ENCODE data around the gene LTBR.

Gene LTBR

GRCh38 chr12:6382371-6382770 lies 1.6 kb upstream of the LTBR start:
- no peak for DNase-seq (ENCODE audit: low read depth in 3 of 3, low spot score in 1 of 3)

GRCh38 chr12:6382982-6383381 lies 980 bp upstream of the LTBR start:
- DNase-seq (ENCODE audit: low read depth in 3 of 3, low spot score in 1 of 3), result no peak

GRCh38 chr12:6384499-6385436 lies 806 bp downstream of the LTBR start:
- DNase-seq (ENCODE audit: low read depth in 3 of 3, low spot score in 1 of 3), result no peak

- DNase-seq (ENCODE audit: low read depth in 3 of 3, low spot score in 1 of 3), result no peak
Observed at GRCh38 chr12:6386038-6386437, 2.1 kb downstream of the LTBR start.

- DNase-seq (ENCODE audit: low read depth in 3 of 3, low spot score in 1 of 3), result no peak
Observed at GRCh38 chr12:6386491-6386890, 2.5 kb downstream of the LTBR start.

- DNase-seq (ENCODE audit: low read depth in 3 of 3, low spot score in 1 of 3), result no peak
Observed at GRCh38 chr12:6387541-6387940, 3.6 kb downstream of the LTBR start.

- DNase-seq (ENCODE audit: low read depth in 3 of 3, low spot score in 1 of 3), result no peak
Observed at GRCh38 chr12:6390084-6390799, 6.3 kb downstream of the LTBR start.

GRCh38 chr12:6391013-6391412 lies 7.1 kb downstream of the LTBR start:
- DNase-seq (ENCODE audit: low read depth in 3 of 3, low spot score in 1 of 3), result no peak

GRCh38 chr12:6392504-6392903 lies 8.5 kb downstream of the LTBR start:
- DNase-seq (ENCODE audit: low read depth in 3 of 3, low spot score in 1 of 3), result no peak

GRCh38 chr12:6393109-6393508 lies 9.1 kb downstream of the LTBR start:
- DNase-seq (ENCODE audit: low read depth in 3 of 3, low spot score in 1 of 3), result no peak

- no peak for DNase-seq (ENCODE audit: low read depth in 3 of 3, low spot score in 1 of 3)
Observed at GRCh38 chr12:6394398-6394797, 10.4 kb downstream of the LTBR start.

GRCh38 chr12:6396031-6396430 lies 12.1 kb downstream of the LTBR start:
- DNase-seq (ENCODE audit: low read depth in 3 of 3, low spot score in 1 of 3), result no peak

- DNase-seq (ENCODE audit: low read depth in 3 of 3, low spot score in 1 of 3), result no peak
Observed at GRCh38 chr12:6399884-6400644, 16.1 kb downstream of the LTBR start.

GRCh38 chr12:6404390-6404789 lies 20.4 kb downstream of the LTBR start:
- DNase-seq (ENCODE audit: low read depth in 3 of 3, low spot score in 1 of 3), result no peak

- DNase-seq (ENCODE audit: low read depth in 3 of 3, low spot score in 1 of 3), result no peak
Observed at GRCh38 chr12:6405963-6406362, 22.0 kb downstream of the LTBR start.

GRCh38 chr12:6407236-6407954 lies 23.4 kb downstream of the LTBR start:
- DNase-seq (ENCODE audit: low read depth in 3 of 3, low spot score in 1 of 3), result no peak

GRCh38 chr12:6416596-6416995 lies 32.6 kb downstream of the LTBR start:
- no peak for DNase-seq (ENCODE audit: low read depth in 3 of 3, low spot score in 1 of 3)

GRCh38 chr12:6418796-6419195 lies 34.8 kb downstream of the LTBR start:
- DNase-seq (ENCODE audit: low read depth in 3 of 3, low spot score in 1 of 3), result no peak

GRCh38 chr12:6420364-6420763 lies 36.4 kb downstream of the LTBR start:
- no peak for DNase-seq (ENCODE audit: low read depth in 3 of 3, low spot score in 1 of 3)

GRCh38 chr12:6423267-6424007 lies 39.5 kb downstream of the LTBR start:
- peak; percentile 42 to 60 (median 60) for DNase-seq (ENCODE audit: low read depth in 3 of 3, low spot score in 1 of 3)

Data from stimulated activated CD4-positive, alpha-beta T cell treated with anti-CD3 and anti-CD28 coated beads, TNF-alpha, amount 100 ng/mL, for 1 hour (primary cell).